HAP-1 (cell line): Measurements from ENCODE around the gene MTNR1B.

Experiments used
- DNase-seq, 2 experiments: peaks; one replicate each; pipeline ENCODE4 v3.0.0-alpha.2; 2016 to 2020; ENCODE audit warnings: low spot score in 2 of 2
- H3K27me3 ChIP-seq: fragments of 250-450 bp; sonication (Bioruptor Pico); 2 replicates; pipeline ENCODE4 v1.5.1; 2020; ENCODE audit warnings: low read depth, mild to moderate bottlenecking, moderate library complexity
- H3K36me3 ChIP-seq: fragments of 250-450 bp; sonication (Bioruptor Pico); replicated peaks from 2 replicates; pipeline ENCODE4 v1.5.1; 2020; ENCODE audit warnings: mild to moderate bottlenecking
- H3K4me1 ChIP-seq: fragments of 250-450 bp; sonication (Bioruptor Pico); 2 replicates; pipeline ENCODE4 v1.5.1; 2020; ENCODE audit warnings: mild to moderate bottlenecking
- H3K4me3 ChIP-seq: fragments of 250-450 bp; sonication (Bioruptor Pico); 2 replicates; pipeline ENCODE4 v1.5.1; 2020; ENCODE audit warnings: mild to moderate bottlenecking, moderate library complexity
- H3K9me3 ChIP-seq: fragments of 250-450 bp; sonication (Bioruptor Pico); 2 replicates; pipeline ENCODE4 v1.5.1; 2020; ENCODE audit warnings: mild to moderate bottlenecking, moderate library complexity
- in situ Hi-C: fragments of 300-500 bp; cut with MboI; formaldehyde crosslinking; loops from 3 replicates; pipeline ENCODE4 v1.14.3; 2020; ENCODE audit warnings: low sequenced_read_pairs, inconsistent platforms, mixed read lengths

MTNR1B gene

DNA sequence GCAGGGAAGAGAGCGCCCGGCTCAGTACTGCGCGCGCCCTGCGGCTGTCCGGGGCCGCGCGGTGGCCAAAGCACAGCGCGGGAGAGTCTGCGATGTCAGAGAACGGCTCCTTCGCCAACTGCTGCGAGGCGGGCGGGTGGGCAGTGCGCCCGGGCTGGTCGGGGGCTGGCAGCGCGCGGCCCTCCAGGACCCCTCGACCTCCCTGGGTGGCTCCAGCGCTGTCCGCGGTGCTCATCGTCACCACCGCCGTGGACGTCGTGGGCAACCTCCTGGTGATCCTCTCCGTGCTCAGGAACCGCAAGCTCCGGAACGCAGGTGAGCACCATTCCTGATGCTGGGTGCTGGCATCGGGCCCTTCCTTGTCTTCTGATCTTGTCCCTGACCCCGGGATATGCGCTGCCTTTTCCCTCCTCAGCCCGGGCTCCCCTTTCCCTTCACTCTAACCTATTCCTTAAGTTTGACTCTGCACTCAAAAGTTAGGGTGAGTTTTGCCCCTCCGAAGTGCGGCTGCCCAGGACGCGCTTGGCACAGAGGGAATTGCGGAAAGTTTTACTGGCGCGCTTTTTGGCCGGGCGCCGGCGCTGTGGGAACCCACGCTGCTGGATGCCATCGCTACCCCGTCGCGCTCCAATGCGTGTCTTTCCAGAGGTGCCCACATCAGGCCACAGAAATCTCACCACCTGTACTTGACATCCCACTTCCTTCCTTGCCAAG is at the start of gene MTNR1B:
MTNR1B (plus strand) TSS at position 18 of the 714 bp plus-strand sequence; CDS start at position 93, 75 bp downstream.
- Histone ChIP-seq H3K27me3 (0 out of 2 replicates have a peak, but pooled peaks cover 2% of the 10 kb centered on the region), H3K4me3 (no peak within 1 kb of the TSS)
- in situ Hi-C loops, result no loop called here

DNA sequence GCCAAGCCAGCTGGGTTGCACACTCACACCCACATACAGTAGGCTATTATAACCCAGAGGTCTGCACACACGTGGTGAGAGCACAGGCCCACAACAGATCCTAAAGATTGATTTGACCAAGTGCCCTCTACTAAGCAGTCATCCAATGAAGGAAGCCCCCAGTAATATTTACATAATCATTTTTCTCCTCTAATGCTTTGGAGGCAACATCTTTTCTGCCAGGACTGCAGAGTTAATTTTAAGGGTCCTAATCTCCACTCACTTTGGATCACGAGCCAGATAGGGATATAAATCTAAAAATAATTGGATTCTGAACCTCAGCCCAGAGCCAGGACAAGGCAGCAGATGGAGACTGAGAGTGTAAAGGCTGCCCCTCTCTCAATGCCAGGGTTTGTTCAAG is 49.1 kb upstream of the MTNR1B start:
- in situ Hi-C loops, result no loop called here

More for the DNA sequence above, at the start of gene MTNR1B:
- DNase-seq, result no peak
- Histone ChIP-seq H3K36me3 (no peaks in the 10 kb centered on the region), H3K9me3 (no peaks in the 10 kb centered on the region), H3K4me1 (no peaks in the 10 kb centered on the region)

DNA sequence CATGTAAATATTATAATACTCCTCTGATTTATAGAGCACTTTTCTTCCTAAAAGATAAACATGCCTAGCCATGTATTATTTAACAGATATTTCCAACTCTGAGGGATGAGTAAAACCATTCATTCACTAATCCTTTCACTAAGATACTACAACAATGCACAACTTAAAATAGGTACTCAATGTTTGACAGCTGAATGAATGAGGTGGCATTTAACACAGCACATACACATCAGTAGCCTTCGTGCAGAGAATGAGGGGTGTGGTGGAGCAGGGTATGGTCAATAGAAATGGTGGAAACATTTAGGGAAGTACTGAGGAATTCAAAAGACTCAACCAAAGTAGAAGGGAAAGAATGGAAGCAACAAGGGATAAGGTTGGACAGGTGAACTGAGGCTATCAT is 46.7 kb upstream of the MTNR1B start:
- in situ Hi-C loops, result no loop called here
- H3K9me3 ChIP-seq, result peaks cover 2% of the 10 kb centered on the region; the same call in 1 of the 2 replicates
- no peak overlapping the region for H3K4me3 ChIP-seq
- peaks cover 17% of the 10 kb centered on the region for H3K4me1 ChIP-seq
- H3K36me3 ChIP-seq, result no peaks in the 10 kb centered on the region
- no peaks in the 10 kb centered on the region for H3K27me3 ChIP-seq
- DNase-seq, result peak; percentile 50 to 68

More for the DNA sequence above, 49.1 kb upstream of the MTNR1B start:
- no peak for DNase-seq
- Histone ChIP-seq H3K4me1 (peaks cover 17% of the 10 kb centered on the region), H3K9me3 (peaks cover 2% of the 10 kb centered on the region; the same call in 1 of the 2 replicates), H3K27me3 (no peaks in the 10 kb centered on the region), H3K36me3 (no peaks in the 10 kb centered on the region), H3K4me3 (no peak overlapping the region)

DNA sequence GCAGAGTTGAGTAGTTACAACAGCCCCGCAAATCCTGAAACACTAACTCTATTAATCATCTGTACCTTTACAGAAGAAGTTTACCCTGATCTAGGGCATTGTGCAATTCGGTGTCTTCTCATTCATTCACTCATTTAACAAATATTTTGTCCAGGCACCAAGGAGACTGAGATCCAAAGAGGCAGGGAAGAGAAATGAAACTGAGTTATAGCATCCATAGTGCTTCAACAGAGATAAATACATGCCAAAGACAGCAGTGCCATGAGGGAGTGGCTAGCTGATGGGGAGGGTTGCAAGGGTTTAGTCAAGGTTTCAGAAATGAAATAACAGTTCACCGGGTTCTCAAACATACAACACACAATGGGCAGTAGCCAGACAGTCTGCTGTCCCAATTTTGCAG is 40.2 kb upstream of the MTNR1B start:
- H3K4me1 ChIP-seq, result no peaks in the 10 kb centered on the region
- H3K4me3 ChIP-seq, result no peak overlapping the region
- DNase-seq, result no peak
- H3K9me3 ChIP-seq, result peaks cover 2% of the 10 kb centered on the region; the same call in 1 of the 2 replicates
- H3K27me3 ChIP-seq, result no peaks in the 10 kb centered on the region
- in situ Hi-C loops, result loop anchor here (25.0 kb wide), 1 partner anchor 733 kb away; the partner anchor contains the start of gene CEP295
- no peaks in the 10 kb centered on the region for H3K36me3 ChIP-seq

DNA sequence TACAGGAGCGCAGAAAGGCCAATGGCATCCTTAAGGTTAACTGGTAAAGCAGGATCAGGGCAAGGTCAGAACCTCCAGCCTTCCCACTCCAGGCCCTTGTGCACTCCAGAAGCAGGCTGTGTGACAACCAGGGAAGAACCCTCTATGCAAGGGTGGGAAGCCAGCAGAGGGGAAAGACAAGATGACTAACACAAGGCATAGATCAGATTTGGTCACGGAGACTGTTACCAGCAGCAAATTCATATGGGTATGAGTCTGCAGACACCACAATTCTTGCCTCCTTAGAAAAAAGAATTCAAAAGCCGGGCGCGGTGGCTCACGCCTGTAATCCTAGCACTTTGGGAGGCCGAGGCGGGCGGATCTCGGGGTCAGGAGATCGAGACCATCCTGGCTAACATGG is 39.8 kb upstream of the MTNR1B start:
- in situ Hi-C loops, result loop anchor here (25.0 kb wide), 1 partner anchor 733 kb away; the partner anchor contains the start of gene CEP295

DNA sequence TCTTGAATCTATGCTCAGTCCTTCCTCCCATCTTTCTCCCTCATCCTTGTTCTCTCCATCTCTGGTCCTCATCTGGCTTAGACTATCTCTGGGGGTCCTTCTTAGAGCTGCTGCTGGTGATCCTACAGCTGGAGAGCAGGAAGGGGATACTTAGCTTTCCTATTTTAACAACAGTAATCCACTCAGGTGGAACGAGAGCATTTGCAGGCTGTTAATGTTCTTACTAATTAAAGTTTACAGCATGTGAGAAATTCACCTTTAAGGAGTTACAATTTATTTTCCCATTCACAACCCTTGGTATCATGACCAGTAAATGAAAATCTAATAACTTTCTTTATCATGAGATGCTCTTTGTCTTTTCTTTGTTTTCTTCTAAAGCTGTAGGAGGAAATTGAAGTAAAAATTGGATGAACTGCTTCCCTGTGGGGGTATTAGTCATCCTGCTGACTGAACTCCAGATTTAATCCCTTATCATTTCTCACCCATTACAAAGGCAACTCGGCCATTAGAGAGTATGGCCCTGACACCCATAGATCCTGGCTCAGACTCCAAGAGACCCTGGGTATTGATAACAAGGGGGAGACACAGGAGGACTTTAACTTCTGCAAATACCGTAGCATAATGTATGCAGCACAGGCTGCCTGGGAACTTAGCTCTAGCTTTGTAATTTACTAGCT is 37.6 kb upstream of the MTNR1B start:
- H3K9me3 ChIP-seq, result no peaks in the 10 kb centered on the region
- in situ Hi-C loops, result loop anchor here (25.0 kb wide), 1 partner anchor 730 kb away; the partner anchor contains the start of gene CEP295
- H3K36me3 ChIP-seq, result no peaks in the 10 kb centered on the region
- H3K27me3 ChIP-seq, result no peaks in the 10 kb centered on the region
- DNase-seq, result no peak
- no peak overlapping the region for H3K4me3 ChIP-seq
- H3K4me1 ChIP-seq, result no peaks in the 10 kb centered on the region

More for the DNA sequence above, 39.8 kb upstream of the MTNR1B start:
- no peak overlapping the region for H3K4me3 ChIP-seq
- no peaks in the 10 kb centered on the region for H3K4me1 ChIP-seq
- peaks cover 2% of the 10 kb centered on the region; the same call in 1 of the 2 replicates for H3K9me3 ChIP-seq
- H3K36me3 ChIP-seq, result no peaks in the 10 kb centered on the region
- no peaks in the 10 kb centered on the region for H3K27me3 ChIP-seq
- DNase-seq, result no peak

DNA sequence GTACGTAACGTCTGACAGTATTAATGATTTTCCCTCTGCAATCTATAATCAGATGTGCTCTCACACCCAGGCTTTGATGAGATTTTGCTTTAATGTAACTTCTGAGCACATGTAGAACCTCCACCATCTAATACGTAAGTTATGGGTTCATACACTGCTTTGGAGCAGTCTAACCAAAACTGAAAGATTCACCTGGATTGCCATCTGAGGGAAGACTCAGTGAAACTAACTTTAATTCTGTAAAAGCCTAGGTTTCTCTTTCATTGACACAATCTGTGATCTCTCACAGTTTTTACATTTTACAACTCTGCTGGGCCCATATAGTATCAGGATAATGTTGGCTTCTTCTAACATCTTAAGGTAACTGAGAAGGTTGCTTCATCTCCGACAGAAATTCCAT is 30.1 kb upstream of the MTNR1B start:
- no peaks in the 10 kb centered on the region for H3K27me3 ChIP-seq
- H3K4me3 ChIP-seq, result no peak overlapping the region
- in situ Hi-C loops, result loop anchor here (25.0 kb wide), 1 partner anchor 723 kb away; the partner anchor contains the start of gene CEP295
- DNase-seq, result no peak
- H3K9me3 ChIP-seq, result no peaks in the 10 kb centered on the region
- H3K36me3 ChIP-seq, result no peaks in the 10 kb centered on the region
- H3K4me1 ChIP-seq, result no peaks in the 10 kb centered on the region

DNA sequence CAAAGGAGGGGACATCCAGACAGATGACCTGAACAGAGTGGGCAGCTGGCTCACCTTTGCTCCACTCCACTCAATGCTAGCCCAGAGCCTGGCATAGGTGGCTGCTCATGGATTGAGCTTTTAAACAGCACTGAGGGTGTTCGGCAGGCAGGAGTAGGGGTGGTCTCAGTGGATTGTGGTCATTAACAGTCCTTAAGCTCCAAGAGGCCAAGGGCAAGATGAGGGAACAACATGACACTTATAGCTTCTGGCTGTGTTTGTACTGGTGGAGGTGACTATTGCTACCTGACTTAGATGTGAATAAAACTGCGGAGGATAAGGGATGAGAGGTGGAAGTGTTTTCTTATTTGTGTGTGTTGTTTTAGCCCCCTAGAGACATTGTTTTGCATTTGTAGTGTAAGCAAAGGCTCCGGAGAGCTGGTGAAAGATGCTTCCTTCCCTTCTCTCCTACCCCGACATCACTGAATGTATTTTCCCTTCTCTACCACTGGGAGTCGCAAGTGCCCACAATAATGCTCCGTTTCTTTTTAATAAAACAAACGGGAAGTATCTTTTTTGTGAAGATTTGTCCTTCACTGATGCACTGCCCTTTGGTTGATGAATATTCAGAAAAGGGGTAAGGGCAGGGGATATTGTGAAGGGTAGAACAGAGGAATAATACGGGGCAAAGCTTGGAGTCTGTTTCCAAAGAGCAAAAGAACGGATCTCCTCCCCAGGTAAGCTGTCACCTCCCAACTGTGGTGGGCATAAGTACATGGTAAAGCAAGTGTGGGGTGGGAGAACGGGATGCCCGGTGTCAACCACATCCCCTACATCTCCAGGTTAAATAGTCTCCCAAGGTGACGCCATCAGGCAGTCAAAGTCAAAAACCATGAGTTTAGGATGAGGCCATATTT is 27.5 kb upstream of the MTNR1B start:
- peak; percentile 40 to 41 for DNase-seq
- no peaks in the 10 kb centered on the region for H3K4me1 ChIP-seq
- no peaks in the 10 kb centered on the region for H3K27me3 ChIP-seq
- H3K4me3 ChIP-seq, result no peak overlapping the region
- in situ Hi-C loops, result loop anchor here (10.0 to 25.0 kb wide), 2 partner anchors 283 to 720 kb away; partner anchors contain the start of gene CEP295
- H3K9me3 ChIP-seq, result no peaks in the 10 kb centered on the region
- no peaks in the 10 kb centered on the region for H3K36me3 ChIP-seq

DNA sequence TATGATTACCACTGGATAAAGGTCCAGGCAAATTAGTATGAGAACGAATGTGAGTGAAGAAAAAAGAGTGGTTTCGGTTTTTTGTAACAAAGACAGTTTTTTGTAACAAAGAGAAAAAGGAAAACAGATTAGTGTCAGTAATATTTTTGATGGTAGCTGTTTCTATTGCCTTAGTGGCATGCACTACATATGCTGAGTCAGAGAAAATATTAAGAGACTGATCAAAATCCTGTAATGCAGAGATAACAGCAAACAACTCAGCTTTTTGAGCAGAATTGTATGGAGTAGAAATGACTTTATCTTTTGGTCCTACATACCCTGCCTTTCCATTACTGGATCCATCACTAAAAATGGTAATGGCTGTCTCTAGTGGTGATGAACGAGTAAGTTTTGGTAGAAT is 22.7 kb upstream of the MTNR1B start:
- Histone ChIP-seq H3K4me3 (no peak overlapping the region), H3K27me3 (no peaks in the 10 kb centered on the region), H3K36me3 (no peaks in the 10 kb centered on the region), H3K9me3 (no peaks in the 10 kb centered on the region), H3K4me1 (no peaks in the 10 kb centered on the region)
- DNase-seq, result no peak
- in situ Hi-C loops, result loop anchor here (10.0 to 25.0 kb wide), 2 partner anchors 278 to 716 kb away; partner anchors contain the start of gene CEP295

DNA sequence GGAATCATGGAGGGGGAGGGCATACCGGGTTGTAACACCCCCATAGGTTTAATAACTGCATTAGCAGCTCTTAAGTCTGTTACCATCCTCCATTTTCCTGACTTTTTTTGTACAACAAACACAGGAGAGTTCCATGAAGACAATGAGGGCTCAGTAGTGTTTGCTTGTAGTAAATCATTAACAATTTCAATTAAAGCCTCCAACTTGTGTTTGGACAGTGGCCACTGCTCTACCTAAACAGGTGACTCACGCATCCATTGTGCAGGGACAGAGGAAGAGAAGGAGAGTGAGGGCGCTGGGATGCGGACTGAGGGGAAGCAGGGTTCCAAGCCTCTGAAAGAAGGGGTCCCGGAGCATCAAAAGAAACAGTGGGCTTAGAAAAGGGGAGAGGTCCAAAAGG is 21.3 kb upstream of the MTNR1B start:
- Histone ChIP-seq H3K36me3 (no peaks in the 10 kb centered on the region), H3K4me3 (no peak overlapping the region), H3K4me1 (no peaks in the 10 kb centered on the region), H3K9me3 (no peaks in the 10 kb centered on the region), H3K27me3 (no peaks in the 10 kb centered on the region)
- in situ Hi-C loops, result loop anchor here (10.0 to 25.0 kb wide), 2 partner anchors 277 to 714 kb away; partner anchors contain the start of gene CEP295
- no peak for DNase-seq

DNA sequence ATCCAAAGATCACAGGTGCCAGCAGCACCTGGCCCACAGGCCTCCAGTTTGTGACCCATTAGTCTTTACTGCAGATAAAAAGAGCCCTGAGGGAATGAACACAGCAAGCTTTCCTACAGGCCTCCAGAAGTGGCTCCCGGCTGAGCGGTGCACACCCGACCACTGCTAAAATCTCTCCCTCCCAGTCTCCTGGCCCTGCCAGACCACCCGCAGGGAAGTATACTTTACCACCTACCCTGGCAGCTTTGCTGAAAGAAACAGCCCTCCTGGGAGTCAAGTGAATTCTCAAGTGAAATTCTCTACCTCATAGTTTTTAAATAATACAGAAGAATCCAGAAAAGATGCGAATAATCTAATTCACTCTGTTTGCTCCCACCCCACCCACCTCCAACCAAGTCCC is 15.4 kb upstream of the MTNR1B start:
- Histone ChIP-seq H3K9me3 (no peaks in the 10 kb centered on the region), H3K4me1 (no peaks in the 10 kb centered on the region), H3K4me3 (no peak overlapping the region), H3K36me3 (no peaks in the 10 kb centered on the region), H3K27me3 (no peaks in the 10 kb centered on the region)
- in situ Hi-C loops, result no loop called here
- no peak for DNase-seq

DNA sequence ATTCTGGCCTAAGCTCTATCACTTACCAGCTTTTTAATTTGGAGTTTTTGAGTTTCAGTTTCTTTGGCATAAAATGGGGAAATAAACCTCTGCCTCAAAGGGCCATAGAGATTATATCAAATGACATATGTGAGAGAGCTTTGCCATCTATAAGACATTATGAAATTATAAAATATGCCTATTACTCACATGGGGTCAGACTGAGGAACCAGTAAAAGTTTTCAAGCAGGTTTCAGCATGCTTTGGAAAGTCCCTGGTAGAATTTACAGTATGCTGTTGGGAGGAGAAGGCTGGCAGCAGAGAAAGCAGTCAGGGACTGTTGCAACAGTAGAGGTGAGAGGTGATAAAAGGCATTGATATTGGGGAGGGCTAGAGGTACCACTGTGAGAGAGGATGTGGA is 13.6 kb upstream of the MTNR1B start:
- H3K27me3 ChIP-seq, result no peaks in the 10 kb centered on the region
- H3K36me3 ChIP-seq, result no peaks in the 10 kb centered on the region
- H3K4me1 ChIP-seq, result no peaks in the 10 kb centered on the region
- DNase-seq, result no peak
- H3K4me3 ChIP-seq, result no peak overlapping the region
- no peaks in the 10 kb centered on the region for H3K9me3 ChIP-seq
- in situ Hi-C loops, result no loop called here

DNA sequence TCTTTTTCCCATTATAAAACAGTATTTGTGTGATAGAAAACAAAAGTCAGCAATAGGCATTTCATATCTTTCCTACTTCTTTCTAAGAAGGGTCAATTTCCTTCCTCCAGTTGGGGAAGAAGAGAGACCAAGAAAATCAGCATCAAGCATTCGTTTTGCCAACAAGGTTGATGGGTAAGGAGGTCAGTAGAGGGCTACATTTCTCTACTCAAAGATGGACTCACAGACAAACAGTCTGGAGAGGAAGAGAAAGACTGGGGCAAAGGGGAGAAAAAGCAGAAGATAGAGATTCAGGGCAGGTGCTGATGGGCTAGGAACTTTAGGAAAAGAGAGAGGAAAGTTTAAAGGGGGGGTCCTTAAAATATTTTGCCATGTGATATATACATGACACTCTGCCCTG is 8.6 kb upstream of the MTNR1B start:
- Histone ChIP-seq H3K27me3 (no peaks in the 10 kb centered on the region), H3K4me1 (no peaks in the 10 kb centered on the region), H3K36me3 (no peaks in the 10 kb centered on the region), H3K4me3 (no peak overlapping the region), H3K9me3 (no peaks in the 10 kb centered on the region)
- in situ Hi-C loops, result no loop called here
- no peak for DNase-seq
